Kidney (tissue), 14 donors: Measurements from ENCODE around the gene ADAMTS14. TPM values are rescaled to one million over a fixed set of nuclear protein-coding genes. Genes with fewer than 3 reads are reported as not detected.

Experiments used
- DNase-seq, 5 donors: peaks; one replicate each; pipeline ENCODE4 v3.0.0-alpha.2; 2013 to 2020
- FAIRE-seq: peaks from 2 replicates; lab custom pipeline; 2012; peaks lifted over from hg19 to GRCh38; lab: Jason Lieb, UNC
- H3K27ac ChIP-seq, 2 donors: one replicate each; pipeline ENCODE4 v1.7.0; 2013; ENCODE audit warnings: low read depth in 2 of 2, low read length in 2 of 2, inconsistent platforms in 1 of 2
- H3K27me3 ChIP-seq: one replicate; pipeline ENCODE4 v1.7.1; 2013; ENCODE audit warnings: low read length, inconsistent platforms; ENCODE audit not compliant: control insufficient read depth, insufficient read depth
- H3K36me3 ChIP-seq, 3 donors: one replicate each; pipeline versions ENCODE4 v1.7.0 to v1.7.1; 2013; ENCODE audit warnings: low read length in 3 of 3, control low read depth in 1 of 3, inconsistent platforms in 1 of 3; ENCODE audit not compliant: insufficient read depth in 3 of 3, control insufficient read depth in 2 of 3
- H3K4me1 ChIP-seq, 3 donors: one replicate each; pipeline versions ENCODE4 v1.7.0 to v1.7.1; 2013; ENCODE audit warnings: low read length in 3 of 3, inconsistent platforms in 1 of 3, low read depth in 1 of 3; ENCODE audit not compliant: control insufficient read depth in 2 of 3, insufficient read depth in 2 of 3
- H3K4me3 ChIP-seq, 3 donors: one replicate each; pipeline versions ENCODE4 v1.7.0 to v1.8.1; 2013; ENCODE audit warnings: low read length in 3 of 3, control low read depth in 1 of 3, inconsistent platforms in 1 of 3
- H3K9ac ChIP-seq, 3 donors: one replicate each; pipeline versions ENCODE4 v1.7.0 to v1.7.1; 2013; ENCODE audit warnings: low read length in 3 of 3, control low read depth in 1 of 3, inconsistent platforms in 1 of 3
- H3K9me3 ChIP-seq, 3 donors: one replicate each; pipeline versions ENCODE4 v1.7.0 to v1.7.1; 2013; ENCODE audit warnings: low read length in 3 of 3, control low read depth in 1 of 3, inconsistent platforms in 1 of 3; ENCODE audit not compliant: control insufficient read depth in 2 of 3, insufficient read depth in 1 of 3
- CTCF ChIP-seq: IDR thresholded peaks from 3 replicates; pipeline ENCODE4 v1.5.1; 2012; ENCODE audit warnings: mild to moderate bottlenecking, moderate library complexity, borderline replicate concordance; ENCODE audit not compliant: insufficient read depth; ENCODE audit errors: extremely low read depth
- intact Hi-C: fragments of 100-400 bp; cut with DNase I; formaldehyde crosslinking; loops from one replicate; pipeline ENCODE4 v1.11.1; 2022
- polyA plus RNA-seq: library from polyadenylated mRNA; stranded (reverse); fragments of 350-450 nt; fragmentation: Illumina TruSeq; extraction: RNeasy Lipid Tissue Mini Kit (QIAGEN cat#74804); gene quantifications from one replicate; pipeline ENCODE4 v1.2.3, GENCODE V29; 2014; ENCODE audit warnings: low read depth, low replicate concordance; ENCODE audit not compliant: insufficient read depth
- total RNA-seq: library from RNA; stranded (reverse); fragmentation: NEBNext Ultra II Directional; extraction: Animal tissue kit (Norgen Biotek cat#: 25700); gene quantifications from one replicate; pipeline ENCODE4 v1.2.1, GENCODE V29; 2021
- donor health status: control.
- donor health status: control.
- donor health status: control.
- donor health status: control.
- donor health status: control.
- donor health status: DM: yes; HTN: yes; CAD: no.
- donor health status: Normal renal cell carcinoma (clear cell type).

The ADAMTS14 gene
- total and polyA plus RNA-seq, 2 donors from 2014 or later = 0.47 TPM; not detected in 1

GRCh38 chr10:70682920-70683600 lies 10.8 kb downstream of the ADAMTS14 start:
- Histone ChIP-seq H3K9ac (no peak overlapping the region), H3K9me3 (no peaks in the 10 kb centered on the region), H3K36me3 (no peaks in the 10 kb centered on the region), H3K27me3 (no peaks in the 10 kb centered on the region), H3K27ac (no peak overlapping the region), H3K4me1 (peaks cover 0 to 2% (median 0%) of the 10 kb centered on the region in 3 donors), H3K4me3 (no peak overlapping the region)
- TF ChIP-seq CTCF = no peak
- peak in 1 of 5 donors; percentile 33 for DNase-seq
- no peak for FAIRE-seq
- intact Hi-C loops = no loop called here

GRCh38 chr10:70683601-70683934 lies 11.3 kb downstream of the ADAMTS14 start:
- no peak for FAIRE-seq
- TF ChIP-seq CTCF = no peak
- peak in 2 of 5 donors; percentile 39 to 58 for DNase-seq

GRCh38 chr10:70683940-70684339 lies 11.6 kb downstream of the ADAMTS14 start:
- DNase-seq (peak in 1 of 5 donors; percentile 9), FAIRE-seq (no peak)
- Histone ChIP-seq H3K4me1 (peaks cover 0 to 2% (median 0%) of the 10 kb centered on the region in 3 donors), H3K36me3 (no peaks in the 10 kb centered on the region), H3K9ac (no peak overlapping the region), H3K27ac (no peak overlapping the region), H3K27me3 (no peaks in the 10 kb centered on the region), H3K9me3 (no peaks in the 10 kb centered on the region), H3K4me3 (no peak overlapping the region)
- TF ChIP-seq CTCF = no peak
- intact Hi-C loops = no loop called here

More at GRCh38 chr10:70683601-70683934, 11.3 kb downstream of the ADAMTS14 start:
- intact Hi-C loops = no loop called here
- no peaks in the 10 kb centered on the region for H3K36me3 ChIP-seq
- no peak overlapping the region for H3K4me3 ChIP-seq
- H3K9ac ChIP-seq = no peak overlapping the region
- no peaks in the 10 kb centered on the region for H3K27me3 ChIP-seq
- H3K4me1 ChIP-seq = peaks cover 0 to 2% (median 0%) of the 10 kb centered on the region in 3 donors
- H3K9me3 ChIP-seq = no peaks in the 10 kb centered on the region
- H3K27ac ChIP-seq = no peak overlapping the region

GRCh38 chr10:70684374-70684773 lies 12.1 kb downstream of the ADAMTS14 start:
- DNase-seq (no peak), FAIRE-seq (no peak)
- Histone ChIP-seq H3K27me3 (no peaks in the 10 kb centered on the region), H3K4me1 (peaks cover 0 to 2% (median 0%) of the 10 kb centered on the region in 3 donors), H3K36me3 (no peaks in the 10 kb centered on the region), H3K4me3 (no peak overlapping the region), H3K9ac (no peak overlapping the region), H3K9me3 (no peaks in the 10 kb centered on the region), H3K27ac (no peak overlapping the region)
- intact Hi-C loops = no loop called here
- no peak for TF ChIP-seq CTCF
